Duodenal mucosa (tissue), 2 donors: ENCODE results near the gene CREB1.

Experiments used
- H3K27ac ChIP-seq: one replicate; pipeline ENCODE4 v1.7.0; 2013; ENCODE audit warnings: low read depth, low read length
- H3K27me3 ChIP-seq, 2 donors: one replicate each; pipeline ENCODE4 v1.7.0; 2013; ENCODE audit warnings: low read length in 2 of 2, control low read depth in 1 of 2; ENCODE audit not compliant: insufficient read depth in 2 of 2, control insufficient read depth in 1 of 2
- H3K36me3 ChIP-seq, 2 donors: one replicate each; pipeline ENCODE4 v1.7.0; 2013; ENCODE audit warnings: low read length in 2 of 2, control low read depth in 1 of 2; ENCODE audit not compliant: insufficient read depth in 2 of 2, control insufficient read depth in 1 of 2
- H3K4me1 ChIP-seq, 2 donors: one replicate each; pipeline ENCODE4 v1.7.0; 2013; ENCODE audit warnings: low read length in 2 of 2, control low read depth in 1 of 2; ENCODE audit not compliant: insufficient read depth in 2 of 2, control insufficient read depth in 1 of 2
- H3K4me3 ChIP-seq, 2 donors: one replicate each; pipeline ENCODE4 v1.7.0; 2013; ENCODE audit warnings: low read length in 2 of 2, low read depth in 1 of 2
- H3K9ac ChIP-seq, 2 donors: one replicate each; pipeline ENCODE4 v1.7.0; 2013; ENCODE audit warnings: low read length in 2 of 2, low read depth in 1 of 2
- H3K9me3 ChIP-seq, 2 donors: one replicate each; pipeline ENCODE4 v1.7.0; 2013; ENCODE audit warnings: low read length in 2 of 2, control low read depth in 1 of 2; ENCODE audit not compliant: control insufficient read depth in 1 of 2

Gene CREB1

GRCh38 chr2:207529330-207530159 lies at the start of gene CREB1:
Gene CREB1, plus strand, starts transcription at chr2:207529962. Its CDS starts 25,674 bp downstream, at chr2:207555636.
- H3K9me3 ChIP-seq, result no peaks in the 10 kb centered on the region
- H3K27me3 ChIP-seq, result no peaks in the 10 kb centered on the region
- H3K9ac ChIP-seq, result peak within 1 kb of the TSS; percentile 95 to 97
- no peaks in the 10 kb centered on the region for H3K36me3 ChIP-seq
- peak within 1 kb of the TSS; percentile 96 for H3K27ac ChIP-seq
- peaks cover 20 to 33% of the 10 kb centered on the region in 2 donors for H3K4me1 ChIP-seq
- peak within 1 kb of the TSS; percentile 91 to 98 for H3K4me3 ChIP-seq

DNA sequence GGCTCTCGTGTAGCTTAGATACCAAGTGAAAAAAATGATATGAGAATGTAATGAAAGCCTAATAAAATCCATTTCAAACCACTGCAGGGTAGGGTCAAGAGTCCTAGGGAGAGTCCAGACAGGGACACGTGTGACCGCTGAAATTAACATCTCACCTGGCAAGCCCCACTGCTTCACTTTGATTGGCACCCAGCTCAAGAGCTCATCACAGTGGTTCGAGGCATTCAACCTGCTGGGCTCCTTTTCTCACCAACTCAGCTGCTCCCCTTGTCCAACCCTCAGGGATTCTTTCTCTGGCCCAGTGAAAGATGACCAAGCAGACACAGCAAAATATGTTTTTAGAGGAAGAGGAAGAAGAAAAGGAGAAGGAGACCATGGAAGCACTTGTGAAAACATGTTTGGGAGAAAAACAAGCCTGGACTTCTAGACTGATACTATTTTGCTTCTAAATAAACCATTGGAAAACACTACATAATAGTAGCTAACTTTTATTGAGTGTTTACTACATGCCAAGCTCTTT lies 49.2 kb upstream of the CREB1 start:
- Histone ChIP-seq H3K36me3 (no peaks in the 10 kb centered on the region), H3K4me3 (no peak overlapping the region), H3K9ac (no peak overlapping the region), H3K27ac (no peak overlapping the region), H3K9me3 (no peaks in the 10 kb centered on the region), H3K27me3 (no peaks in the 10 kb centered on the region), H3K4me1 (no peaks in the 10 kb centered on the region)

GRCh38 chr2:207481924-207482323 lies 47.8 kb upstream of the CREB1 start:
- Histone ChIP-seq H3K9ac (no peak overlapping the region), H3K27me3 (no peaks in the 10 kb centered on the region), H3K4me1 (no peaks in the 10 kb centered on the region), H3K27ac (no peak overlapping the region), H3K9me3 (no peaks in the 10 kb centered on the region), H3K4me3 (no peak overlapping the region), H3K36me3 (no peaks in the 10 kb centered on the region)

DNA sequence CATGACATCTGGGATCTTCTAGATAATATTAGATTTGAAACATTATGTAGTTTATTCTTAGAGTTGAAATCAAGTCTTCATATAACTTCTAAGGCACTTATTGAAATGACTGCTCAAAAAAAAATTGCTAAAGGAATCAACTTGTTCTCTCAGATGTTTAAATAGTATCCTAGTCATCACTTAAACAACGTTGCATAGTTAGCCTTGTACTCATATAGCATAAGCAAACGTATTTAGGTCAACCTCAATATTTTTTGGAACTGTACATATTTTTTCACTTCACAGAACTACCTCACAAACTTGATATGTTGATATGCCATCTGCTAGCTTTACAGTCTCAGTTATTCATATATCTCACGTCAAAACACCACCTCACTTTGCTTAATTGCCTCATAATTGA lies 47.1 kb upstream of the CREB1 start:
- no peaks in the 10 kb centered on the region for H3K4me1 ChIP-seq
- H3K9me3 ChIP-seq, result no peaks in the 10 kb centered on the region
- no peak overlapping the region for H3K4me3 ChIP-seq
- H3K9ac ChIP-seq, result no peak overlapping the region
- no peak overlapping the region for H3K27ac ChIP-seq
- H3K36me3 ChIP-seq, result no peaks in the 10 kb centered on the region
- no peaks in the 10 kb centered on the region for H3K27me3 ChIP-seq

DNA sequence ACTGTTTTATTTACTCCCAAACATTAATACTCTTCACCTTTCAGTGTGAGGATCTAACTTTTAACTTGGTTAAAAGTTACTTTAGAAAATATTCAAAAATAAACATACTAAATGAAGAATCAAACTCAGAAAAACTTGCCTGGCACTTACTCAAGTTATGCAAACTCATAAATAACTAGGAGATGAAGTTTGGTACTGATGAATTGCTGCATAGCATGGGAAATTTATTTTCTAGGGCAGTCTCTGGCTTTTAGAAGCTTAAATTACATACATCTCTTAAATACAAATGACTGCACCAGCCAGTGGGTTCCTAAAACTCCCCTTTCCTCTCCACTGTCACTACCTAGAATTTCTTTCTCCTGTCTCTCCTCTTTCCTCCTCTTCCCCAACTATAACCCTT lies 46.7 kb upstream of the CREB1 start:
- no peaks in the 10 kb centered on the region for H3K9me3 ChIP-seq
- no peak overlapping the region for H3K4me3 ChIP-seq
- H3K4me1 ChIP-seq, result no peaks in the 10 kb centered on the region
- H3K27me3 ChIP-seq, result no peaks in the 10 kb centered on the region
- no peak overlapping the region for H3K9ac ChIP-seq
- H3K36me3 ChIP-seq, result no peaks in the 10 kb centered on the region
- H3K27ac ChIP-seq, result no peak overlapping the region

DNA sequence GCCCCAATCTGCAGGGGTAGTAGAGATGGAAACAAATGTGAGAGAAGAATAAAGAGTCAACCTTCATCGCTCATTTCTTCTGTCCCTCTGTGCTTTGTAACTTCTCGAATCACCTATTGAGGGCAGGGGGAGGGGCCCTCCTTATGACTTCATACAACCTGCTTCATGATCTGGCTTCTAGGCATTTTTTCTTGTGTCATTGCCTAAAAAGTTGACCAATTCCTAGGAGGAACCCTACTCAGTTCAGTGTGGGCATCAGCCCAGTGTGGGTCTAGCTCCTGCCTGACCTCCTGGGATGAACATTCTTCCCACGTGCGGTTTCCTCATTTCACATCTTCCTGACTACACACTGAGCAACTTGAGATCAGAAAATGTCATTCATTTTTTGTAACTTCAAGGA lies 46.3 kb upstream of the CREB1 start:
- H3K36me3 ChIP-seq, result no peaks in the 10 kb centered on the region
- H3K4me1 ChIP-seq, result no peaks in the 10 kb centered on the region
- H3K9me3 ChIP-seq, result no peaks in the 10 kb centered on the region
- no peak overlapping the region for H3K9ac ChIP-seq
- H3K27me3 ChIP-seq, result no peaks in the 10 kb centered on the region
- no peak overlapping the region for H3K4me3 ChIP-seq
- no peak overlapping the region for H3K27ac ChIP-seq

DNA sequence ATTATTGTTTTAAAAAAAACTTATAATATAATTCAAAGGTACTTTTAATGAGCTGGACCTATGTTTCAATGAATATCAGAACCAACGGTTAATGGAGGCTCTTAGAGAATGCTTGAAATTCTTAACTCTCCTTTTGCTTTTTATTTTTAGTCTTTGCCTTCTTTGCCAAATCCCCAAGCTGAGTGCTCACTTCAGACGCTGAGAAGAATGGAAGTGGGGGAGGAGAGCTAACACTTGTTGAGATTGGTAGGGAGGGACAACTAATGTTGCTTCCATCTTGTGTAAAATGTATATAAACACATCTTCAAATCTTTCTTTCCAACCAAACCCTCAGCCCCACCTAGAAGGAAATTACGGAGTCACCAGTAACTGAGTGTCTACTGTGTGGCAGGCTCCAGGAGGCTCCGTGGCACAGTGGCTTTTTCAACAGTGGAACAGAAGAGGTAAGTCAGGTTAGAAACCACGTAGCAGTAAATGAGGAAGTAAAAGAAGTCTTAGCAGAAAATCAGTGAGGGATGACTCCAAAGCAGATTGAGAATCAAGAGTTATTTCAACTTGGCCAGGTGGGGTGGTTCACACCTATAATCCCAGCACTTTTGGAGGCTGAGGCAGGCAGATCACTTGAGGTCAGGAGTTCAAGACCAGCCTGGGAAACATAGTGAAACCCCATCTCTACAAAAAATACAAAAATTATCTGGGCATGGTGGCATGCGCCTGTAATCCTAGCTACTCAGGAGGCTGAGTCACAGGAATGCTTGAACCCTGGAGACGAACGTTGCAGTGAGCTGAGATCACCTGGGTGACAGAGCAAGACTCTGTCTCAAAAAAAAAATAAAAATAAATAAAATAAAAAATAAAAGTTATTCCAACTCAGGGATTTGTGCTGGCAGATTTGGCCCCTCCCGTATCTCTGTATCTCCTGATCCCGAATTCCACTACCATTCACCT lies 45.0 kb upstream of the CREB1 start:
- H3K27me3 ChIP-seq, result no peaks in the 10 kb centered on the region
- no peaks in the 10 kb centered on the region for H3K36me3 ChIP-seq
- H3K4me1 ChIP-seq, result no peaks in the 10 kb centered on the region
- no peak overlapping the region for H3K27ac ChIP-seq
- no peak overlapping the region for H3K4me3 ChIP-seq
- H3K9me3 ChIP-seq, result no peaks in the 10 kb centered on the region
- H3K9ac ChIP-seq, result no peak overlapping the region

DNA sequence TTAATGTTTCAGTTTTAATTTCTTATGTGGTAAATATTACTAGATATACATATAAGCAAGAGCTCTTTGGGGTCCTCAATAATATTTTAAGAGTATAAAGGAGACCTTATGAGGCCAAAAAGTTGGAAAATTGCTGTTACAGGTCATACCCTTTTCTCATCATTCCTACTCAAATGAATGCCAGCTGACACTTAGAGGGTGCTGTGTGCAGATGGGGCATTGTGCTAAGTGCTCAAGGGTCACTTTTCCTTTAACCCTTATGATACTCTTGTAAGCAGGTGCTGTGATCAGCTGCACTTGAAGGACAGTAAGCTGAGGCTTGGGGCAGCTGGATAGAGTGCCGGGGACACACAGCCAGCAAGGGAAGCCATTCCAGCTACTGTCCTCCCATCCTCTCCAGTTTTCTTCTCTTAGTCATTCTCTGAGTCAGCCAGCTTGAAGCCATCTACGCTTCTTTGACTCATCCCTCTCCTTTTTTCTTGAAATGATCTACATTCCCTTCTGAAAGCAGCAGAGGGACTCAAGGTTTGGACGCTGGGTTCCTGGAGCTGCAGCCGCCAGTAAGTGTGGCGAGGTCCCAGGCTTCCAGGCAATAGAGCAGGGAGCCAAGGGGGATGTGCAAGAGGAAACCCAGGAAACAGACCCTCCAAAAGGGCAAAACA lies 42.0 kb upstream of the CREB1 start:
- no peaks in the 10 kb centered on the region for H3K27me3 ChIP-seq
- no peak overlapping the region for H3K27ac ChIP-seq
- H3K4me1 ChIP-seq, result no peaks in the 10 kb centered on the region
- H3K4me3 ChIP-seq, result no peak overlapping the region
- H3K36me3 ChIP-seq, result no peaks in the 10 kb centered on the region
- H3K9me3 ChIP-seq, result no peaks in the 10 kb centered on the region
- no peak overlapping the region for H3K9ac ChIP-seq

DNA sequence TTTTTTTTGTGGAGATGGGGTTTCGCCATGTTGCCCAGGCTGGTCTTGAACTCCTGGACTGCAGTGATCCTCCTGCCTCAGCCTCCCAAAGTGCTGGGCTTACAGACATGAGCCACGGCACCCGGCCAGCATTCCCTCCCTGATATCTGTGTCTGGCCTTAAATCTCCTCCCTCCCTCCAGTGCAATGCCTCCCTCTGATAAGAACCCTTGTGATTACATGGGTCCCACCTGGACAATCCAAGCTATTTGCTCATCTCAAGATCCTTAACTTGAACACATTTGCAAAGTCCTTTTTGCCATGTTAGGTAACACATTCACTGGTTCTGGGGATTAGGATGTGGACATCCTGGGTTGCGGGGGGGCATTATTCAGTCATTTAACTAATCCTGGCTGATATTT lies 40.5 kb upstream of the CREB1 start:
- no peaks in the 10 kb centered on the region for H3K27me3 ChIP-seq
- no peak overlapping the region for H3K9ac ChIP-seq
- H3K4me3 ChIP-seq, result no peak overlapping the region
- no peaks in the 10 kb centered on the region for H3K4me1 ChIP-seq
- H3K27ac ChIP-seq, result no peak overlapping the region
- no peaks in the 10 kb centered on the region for H3K36me3 ChIP-seq
- H3K9me3 ChIP-seq, result no peaks in the 10 kb centered on the region
